Mesenteric fat pad (tissue), 1 donor: Measurements from ENCODE around the gene NXPH3. TPM values are rescaled to one million over a fixed set of nuclear protein-coding genes. Genes with fewer than 3 reads are reported as not detected.

Experiments used
- DNase-seq: peaks from one replicate; pipeline ENCODE4 v3.0.0-alpha.2; 2020; ENCODE audit warnings: low spot score
- total RNA-seq: library from RNA; stranded (reverse); fragmentation: NEBNext Ultra II Directional; extraction: Animal tissue kit (Norgen Biotek cat#: 25700); gene quantifications from one replicate; pipeline ENCODE4 v1.2.1, GENCODE V29; 2021
- donor health status: DM: yes; HTN: yes; CAD: no.

Gene NXPH3
- total RNA-seq, 1 donor from 2014 or later: 3.8 TPM

DNA sequence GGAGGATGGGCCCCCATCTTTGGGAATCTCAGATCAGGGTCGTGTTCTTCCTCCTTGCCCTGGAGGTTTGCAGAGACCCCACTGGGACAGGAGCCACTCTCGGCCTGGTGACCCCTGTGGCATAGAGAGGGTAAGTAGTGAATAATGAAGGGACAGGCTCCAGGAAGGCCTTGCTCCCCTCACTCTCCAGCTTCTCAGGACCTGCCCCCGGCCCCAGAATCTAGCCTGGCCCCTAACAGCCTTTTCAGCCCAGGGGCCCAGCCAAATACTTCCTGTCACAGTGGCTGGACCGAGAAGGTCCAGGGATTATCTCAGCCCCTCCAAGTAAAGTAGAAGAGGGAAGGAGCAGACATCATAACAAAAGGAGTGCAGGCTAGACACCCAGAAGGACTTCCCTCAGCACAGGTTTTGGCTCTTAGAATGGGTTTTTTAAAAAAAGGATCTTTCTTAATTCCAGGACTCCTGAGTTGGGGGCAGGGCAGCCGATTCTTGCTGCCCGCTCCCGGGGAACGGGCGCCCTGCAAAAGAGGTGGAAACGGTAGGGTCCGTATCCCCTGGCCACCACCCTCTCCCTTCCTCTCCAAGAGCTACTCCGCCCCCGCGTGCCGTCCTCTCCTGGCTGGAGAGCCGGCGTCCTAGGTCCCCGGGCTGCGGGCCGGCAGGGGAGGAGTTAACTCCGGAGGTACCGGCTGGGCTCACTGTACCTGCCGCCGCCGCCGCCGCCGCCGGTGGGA, 559 bp upstream of the NXPH3 start:
- no peak for DNase-seq

DNA sequence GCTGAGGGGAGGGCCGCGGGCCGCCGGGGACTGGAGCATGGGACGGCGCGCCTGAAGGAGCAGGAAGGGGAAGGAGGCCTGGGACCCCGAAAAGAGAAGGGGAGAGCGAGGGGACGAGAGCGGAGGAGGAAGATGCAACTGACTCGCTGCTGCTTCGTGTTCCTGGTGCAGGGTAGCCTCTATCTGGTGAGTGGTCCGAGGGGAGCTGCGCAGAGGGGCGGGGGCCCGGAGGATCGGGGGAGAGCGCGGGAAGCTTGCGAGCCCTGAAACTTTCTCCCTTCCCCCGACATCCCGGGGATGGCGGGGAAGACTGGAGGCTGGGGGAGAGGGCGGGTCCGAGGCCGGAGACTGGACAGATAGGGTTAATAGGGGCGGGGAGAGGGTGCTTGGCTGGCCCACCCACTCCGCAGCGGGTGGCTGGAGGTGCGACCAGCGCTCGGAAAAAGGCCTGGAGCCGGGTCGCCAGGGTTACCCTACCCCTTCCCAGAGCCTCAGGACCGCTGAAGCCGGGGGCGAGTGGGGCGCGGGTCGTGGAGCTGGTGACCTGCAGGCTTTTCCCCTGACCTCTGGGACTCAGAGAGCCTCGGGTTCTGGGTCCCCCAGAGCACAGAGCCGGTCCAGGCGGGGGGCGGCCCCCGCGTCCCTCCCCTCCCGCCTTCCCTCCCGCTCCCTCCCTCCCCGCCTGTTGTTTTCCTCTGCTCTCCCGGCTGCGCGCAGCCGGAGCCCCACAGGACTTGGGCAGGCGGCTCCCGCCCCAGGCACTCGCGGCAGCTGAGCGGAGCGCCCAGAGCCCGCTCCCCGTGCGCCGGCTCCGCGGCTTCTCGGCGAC, 631 bp downstream of the NXPH3 start:
- no peak for DNase-seq

DNA sequence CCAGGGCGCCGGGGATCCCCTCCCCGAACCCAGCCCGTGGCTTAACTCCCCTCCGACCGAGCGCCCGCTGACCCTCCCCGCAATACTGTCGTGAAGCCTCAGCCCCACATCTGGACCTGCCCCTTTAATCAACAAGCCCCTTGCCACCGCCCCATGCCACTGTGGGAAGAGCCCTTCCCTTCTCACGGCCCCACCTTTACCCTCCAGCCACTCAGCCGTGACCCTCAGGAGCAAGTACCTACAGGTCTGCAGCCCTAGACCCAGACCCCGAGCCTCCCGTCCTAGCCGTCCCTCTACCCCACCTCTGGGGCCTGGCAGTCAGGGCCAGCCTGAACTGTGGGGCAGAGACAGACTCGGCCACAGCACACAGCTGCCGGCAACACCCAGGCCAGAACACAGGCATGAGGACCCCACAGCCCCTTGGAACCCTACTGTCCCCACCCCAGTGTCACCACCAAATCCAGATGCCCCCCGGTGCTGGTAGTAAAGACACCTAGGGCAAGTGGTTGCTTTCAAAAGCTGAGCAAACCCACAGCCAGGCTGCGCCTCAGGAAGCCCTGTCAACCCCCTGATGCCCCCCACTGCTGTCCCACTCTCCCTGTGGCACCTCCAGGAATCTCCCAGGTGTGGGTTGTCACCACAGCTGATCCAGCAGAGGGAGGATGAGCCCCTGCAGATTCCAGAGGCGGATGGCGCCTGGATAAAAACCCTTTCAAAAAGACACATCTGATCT, 1.4 kb downstream of the NXPH3 start:
- DNase-seq: no peak

DNA sequence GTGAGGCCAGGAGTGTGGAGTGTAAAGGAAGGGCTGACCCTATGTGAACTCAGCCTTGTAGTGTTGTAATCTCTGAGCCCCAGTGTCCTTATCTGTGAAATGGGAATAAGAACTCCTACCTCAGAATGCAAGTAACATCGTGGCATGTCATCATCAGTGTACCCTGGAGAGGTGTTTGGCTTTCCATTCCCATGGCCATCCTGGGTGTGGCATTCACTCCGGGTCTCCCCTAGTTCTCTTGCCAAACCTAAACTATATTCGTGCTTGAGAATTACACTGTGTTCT, 1.9 kb downstream of the NXPH3 start:
- no peak for DNase-seq

DNA sequence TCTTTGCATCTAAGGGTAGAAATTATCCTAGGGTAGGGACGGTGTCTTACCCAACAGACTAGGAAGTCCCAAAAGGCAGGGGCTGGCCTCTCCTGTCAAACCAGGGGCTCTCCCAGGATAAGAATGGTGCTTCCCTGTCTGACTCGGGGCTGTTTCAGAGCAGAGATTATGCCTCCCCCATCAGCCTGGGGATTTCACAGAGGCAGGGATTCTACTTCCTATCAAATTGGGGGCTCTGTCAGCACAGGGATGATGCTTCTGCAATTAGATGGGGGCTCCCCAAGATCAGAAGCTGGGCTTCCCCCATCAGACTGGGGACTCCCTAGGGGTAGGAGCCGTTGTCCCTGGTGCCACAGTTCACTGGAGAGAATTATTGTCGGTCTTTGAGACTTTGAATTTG, 2.3 kb downstream of the NXPH3 start:
- DNase-seq: no peak

DNA sequence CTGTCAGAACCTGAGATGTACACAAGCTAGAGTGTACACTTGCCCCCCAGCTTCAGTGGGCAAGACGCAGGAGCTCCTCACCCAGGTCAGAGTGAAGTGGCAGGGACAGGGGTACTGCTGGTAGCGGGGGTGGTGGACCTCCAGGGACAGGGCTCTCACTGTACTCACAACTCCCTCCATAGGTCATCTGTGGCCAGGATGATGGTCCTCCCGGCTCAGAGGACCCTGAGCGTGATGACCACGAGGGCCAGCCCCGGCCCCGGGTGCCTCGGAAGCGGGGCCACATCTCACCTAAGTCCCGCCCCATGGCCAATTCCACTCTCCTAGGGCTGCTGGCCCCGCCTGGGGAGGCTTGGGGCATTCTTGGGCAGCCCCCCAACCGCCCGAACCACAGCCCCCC, 2.7 kb downstream of the NXPH3 start:
- DNase-seq: no peak

DNA sequence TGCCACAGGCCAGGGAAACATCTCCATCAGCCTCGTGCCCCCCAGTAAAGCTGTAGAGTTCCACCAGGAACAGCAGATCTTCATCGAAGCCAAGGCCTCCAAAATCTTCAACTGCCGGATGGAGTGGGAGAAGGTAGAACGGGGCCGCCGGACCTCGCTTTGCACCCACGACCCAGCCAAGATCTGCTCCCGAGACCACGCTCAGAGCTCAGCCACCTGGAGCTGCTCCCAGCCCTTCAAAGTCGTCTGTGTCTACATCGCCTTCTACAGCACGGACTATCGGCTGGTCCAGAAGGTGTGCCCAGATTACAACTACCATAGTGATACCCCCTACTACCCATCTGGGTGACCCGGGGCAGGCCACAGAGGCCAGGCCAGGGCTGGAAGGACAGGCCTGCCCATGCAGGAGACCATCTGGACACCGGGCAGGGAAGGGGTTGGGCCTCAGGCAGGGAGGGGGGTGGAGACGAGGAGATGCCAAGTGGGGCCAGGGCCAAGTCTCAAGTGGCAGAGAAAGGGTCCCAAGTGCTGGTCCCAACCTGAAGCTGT, 3.4 kb downstream of the NXPH3 start:
- DNase-seq: no peak

DNA sequence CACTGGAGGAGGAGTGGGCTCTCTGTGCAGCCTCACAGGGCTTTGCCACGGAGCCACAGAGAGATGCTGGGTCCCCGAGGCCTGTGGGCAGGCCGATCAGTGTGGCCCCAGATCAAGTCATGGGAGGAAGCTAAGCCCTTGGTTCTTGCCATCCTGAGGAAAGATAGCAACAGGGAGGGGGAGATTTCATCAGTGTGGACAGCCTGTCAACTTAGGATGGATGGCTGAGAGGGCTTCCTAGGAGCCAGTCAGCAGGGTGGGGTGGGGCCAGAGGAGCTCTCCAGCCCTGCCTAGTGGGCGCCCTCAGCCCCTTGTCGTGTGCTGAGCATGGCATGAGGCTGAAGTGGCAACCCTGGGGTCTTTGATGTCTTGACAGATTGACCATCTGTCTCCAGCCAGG, 3.9 kb downstream of the NXPH3 start:
- DNase-seq: no peak

DNA sequence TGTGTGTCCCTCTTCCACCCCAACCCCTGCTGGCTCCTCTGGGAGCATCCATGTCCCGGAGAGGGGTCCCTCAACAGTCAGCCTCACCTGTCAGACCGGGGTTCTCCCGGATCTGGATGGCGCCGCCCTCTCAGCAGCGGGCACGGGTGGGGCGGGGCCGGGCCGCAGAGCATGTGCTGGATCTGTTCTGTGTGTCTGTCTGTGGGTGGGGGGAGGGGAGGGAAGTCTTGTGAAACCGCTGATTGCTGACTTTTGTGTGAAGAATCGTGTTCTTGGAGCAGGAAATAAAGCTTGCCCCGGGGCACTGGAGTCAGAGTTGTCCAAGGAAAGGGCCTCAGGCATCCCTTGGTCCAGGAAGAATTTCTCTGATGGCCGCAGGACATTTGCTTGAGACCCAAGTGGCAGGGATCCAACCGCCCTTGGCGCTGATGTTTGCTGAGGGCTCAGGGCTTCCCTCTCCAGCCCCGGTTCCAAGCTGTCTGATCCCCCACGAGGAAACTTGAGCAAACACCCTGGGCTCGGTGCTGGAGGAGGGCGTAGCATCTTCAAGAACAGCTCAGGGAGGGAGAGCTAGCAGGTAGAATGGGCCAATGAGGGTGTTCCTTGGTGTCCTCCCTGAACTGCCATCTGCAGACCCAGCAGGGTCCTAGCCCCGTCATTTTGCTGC, 4.5 kb downstream of the NXPH3 start:
- no peak for DNase-seq

DNA sequence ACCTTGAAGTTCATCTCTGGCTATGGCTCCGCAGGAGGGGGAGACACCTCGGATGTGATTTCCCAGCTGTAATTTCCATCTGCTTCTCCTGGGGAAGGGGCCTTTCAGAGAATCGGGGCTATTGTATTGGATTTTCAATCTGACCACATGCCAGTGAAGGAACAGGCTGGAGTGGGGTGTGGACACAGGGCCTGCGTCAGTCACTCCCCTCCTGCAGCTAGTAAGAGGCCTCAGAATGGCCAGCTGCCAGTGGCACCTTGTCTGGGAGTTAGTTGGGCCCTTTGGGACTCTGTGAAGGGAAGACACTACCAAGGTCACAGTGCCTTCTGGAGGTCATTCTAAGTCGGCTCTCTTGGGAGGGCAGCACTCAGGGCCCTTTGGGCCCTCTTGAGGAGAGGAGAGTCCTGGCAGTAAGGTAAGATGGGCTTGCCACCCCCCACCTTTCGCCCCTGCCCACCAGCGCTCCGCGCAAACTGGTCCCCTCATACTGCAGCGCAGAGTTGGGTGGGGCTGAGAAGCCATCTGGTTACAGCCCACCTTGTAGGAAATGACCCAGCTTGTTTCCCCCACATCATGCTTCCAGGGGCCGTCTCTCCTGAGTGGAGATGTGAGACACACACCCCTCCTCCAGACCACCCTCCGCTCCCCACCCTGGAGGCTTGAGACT, 5.4 kb downstream of the NXPH3 start:
- peak; percentile 77 for DNase-seq

DNA sequence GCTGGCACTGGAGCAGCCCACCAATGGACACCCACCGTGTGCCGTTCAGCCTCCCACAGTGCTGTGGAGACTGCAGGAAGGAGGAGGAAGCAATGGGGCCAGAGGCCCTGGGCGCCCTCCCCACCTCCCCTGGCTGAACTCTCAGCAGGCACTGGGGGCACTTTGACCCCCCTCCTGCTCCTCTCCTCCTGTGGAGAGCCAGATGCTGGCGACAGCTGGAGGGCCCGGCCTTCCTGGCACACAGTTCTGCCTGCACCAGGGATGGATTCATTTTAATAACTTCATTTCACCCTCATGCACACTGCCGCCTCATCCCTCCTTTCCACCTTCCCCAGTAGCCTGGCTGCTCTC, 6.0 kb downstream of the NXPH3 start:
- peak; percentile 85 for DNase-seq

DNA sequence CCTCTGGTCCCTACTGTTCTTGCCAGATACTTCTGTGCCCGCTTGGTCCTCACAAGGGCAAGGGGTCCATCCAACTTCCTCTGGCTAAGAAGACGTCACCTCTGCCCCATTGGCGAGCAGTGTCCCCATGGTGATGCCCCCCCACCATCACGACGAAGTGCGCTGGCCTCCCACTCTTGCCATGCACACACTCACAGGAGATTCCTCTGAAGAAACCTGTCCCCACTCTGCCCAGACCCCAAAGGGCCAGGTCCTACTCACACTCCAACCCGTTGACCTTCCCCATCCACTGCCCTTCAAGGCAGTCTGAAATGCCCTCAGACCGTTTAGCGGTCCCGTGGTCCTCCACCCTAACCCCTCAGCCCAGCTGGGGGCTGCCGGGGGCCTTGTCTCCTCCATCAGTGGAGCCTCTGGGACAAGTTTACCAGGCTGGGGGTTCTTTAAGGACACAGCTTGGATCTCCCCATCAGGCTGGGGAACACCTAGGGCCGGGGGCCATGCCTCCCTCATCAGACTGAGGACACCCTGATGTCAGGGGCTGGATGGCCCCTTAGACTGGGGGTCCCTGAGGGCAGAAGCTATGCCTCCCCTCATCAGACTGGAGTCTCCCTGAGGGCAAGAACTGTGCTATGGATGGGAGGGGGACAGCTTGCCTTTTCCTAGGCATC, 6.5 kb downstream of the NXPH3 start:
- DNase-seq: peak; percentile 85

DNA sequence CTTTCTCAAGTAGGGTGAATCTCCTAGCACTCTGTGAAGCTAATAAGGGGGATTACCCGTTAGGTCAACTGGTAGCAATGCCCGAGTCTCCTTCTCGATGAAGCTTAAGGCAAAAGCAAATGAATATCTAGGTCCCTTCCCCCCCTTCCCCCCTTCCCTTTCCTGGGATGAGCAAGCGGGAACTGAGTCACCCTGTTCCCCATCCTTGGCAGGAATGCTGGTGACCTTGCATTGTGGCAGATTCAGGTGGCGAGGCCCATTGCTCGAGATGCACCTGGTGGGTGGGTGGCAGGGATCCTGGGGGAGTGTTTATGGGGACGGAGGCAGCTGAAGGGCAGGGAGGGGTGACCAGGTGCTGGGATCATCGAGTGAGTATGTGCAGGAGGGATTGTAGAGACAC, 7.1 kb downstream of the NXPH3 start:
- peak; percentile 74 for DNase-seq

DNA sequence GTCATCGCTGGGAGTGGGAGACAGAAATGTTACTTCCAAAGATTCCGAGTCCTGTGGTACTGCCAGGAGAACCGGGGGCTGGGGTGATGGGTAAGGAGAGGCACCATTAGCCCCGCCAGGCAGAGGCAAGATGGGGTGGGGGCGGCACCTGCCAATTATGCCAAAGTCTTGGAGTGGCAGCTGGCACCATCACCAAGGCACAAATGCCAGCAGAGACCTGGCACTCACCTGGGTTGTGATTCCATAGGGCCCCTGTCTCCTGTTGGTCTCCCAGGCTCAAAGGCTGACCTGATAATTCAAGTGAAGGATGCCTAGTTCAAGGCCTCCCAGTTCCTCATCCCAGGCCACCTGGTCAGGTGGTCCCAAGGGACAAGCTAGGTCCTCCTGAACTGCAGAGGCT, 7.6 kb downstream of the NXPH3 start:
- DNase-seq: no peak

DNA sequence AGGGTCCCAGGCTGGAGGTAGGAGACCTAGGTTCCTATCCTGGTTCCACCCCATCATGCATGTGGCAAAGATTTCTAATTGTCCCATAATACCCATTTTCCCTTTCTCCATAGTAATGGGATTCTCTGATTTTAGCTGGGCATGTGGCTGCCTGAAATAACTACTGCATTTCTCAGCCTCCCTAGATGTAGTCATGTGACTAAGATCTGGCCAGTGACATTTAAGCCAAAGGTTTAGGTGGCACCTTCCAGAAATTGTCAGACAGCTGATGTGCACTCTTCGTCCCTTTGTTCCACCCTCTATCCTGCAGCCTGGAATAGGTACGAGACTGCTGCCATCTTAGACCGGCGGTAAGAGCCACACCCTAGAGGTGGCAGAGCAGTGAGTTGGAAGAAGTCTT, 8.2 kb downstream of the NXPH3 start:
- no peak for DNase-seq

DNA sequence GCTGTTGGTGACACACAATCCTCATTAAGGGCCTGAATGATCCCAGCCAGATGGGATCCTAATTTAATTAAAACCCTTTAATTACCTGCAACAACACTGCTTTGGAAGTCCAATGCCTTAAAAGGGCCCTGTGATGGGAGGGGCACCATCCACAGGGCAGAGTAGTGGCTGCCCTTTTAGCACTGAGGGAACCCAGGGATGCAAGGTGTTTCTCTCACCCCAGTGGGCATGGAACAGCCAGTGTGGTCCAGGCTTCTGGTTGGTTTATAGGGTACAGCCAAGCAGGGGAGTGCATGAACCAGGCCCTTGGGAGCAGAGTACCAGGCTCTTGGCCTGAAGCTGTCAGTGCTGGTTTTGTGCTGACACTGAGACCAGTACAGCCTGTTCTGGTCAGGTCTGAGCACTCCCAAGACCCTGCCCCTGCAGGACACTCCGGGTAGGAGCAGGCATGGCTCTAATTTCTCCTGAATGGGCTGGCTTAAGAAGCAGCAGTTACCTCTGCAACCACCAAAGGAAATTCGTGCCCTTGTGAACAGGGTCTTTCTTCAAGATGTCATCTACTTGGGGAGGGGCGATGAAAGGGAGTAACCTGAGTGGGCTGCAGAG, 9.9 kb downstream of the NXPH3 start:
- DNase-seq: no peak

DNA sequence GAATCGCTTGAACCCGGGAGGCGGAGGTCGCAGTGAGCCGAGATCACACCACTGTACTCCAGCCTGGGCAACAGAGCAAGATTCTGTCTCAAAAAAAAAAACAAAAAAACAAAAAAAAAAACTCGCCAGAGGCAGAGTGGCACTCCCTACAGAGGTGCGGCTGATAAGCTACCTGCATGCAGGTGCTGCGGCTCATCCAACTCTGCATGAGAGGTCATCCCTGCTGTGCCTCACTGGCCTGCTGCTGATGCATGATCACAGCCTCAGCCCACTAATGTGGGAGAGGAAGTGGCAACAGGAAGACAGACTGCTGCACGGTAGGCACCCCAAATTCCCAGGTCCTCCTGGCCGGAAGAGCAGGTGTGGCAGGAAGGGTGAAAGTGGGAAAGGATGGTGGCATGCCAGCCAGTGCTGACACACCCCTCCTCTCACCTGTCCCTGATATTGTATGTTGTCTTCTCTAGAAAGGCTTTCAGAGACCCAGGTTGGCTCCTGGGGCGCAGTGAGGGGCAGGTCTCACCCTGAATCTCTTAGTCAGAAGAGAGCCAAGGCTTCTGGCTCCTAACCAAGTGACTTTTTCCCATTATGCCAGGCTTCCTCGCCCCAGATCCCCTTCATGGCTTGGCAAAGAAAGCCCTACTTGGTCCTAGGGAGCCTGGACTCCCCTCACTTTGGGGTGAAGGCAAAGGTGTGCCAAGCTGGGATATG, 11.8 kb downstream of the NXPH3 start:
- no peak for DNase-seq

DNA sequence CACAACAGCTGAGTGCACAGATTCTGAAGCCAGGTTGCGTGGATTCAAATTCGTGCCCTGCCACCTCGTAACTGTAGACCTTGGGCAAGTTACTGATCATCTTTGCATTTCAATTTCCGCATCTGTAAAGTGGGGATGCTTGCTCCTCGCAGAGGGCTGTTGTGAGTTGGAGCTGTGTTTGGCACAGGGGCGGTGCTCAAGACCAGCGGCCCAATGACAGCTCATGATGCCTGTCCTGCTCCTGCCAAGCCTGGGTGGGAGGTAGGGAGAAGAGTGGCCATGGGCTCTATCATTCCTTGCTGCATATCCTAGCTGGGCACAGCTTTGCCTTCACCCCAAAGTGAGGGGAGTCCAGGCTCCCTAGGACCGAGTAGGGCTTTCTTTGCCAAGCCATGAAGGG, 12.6 kb downstream of the NXPH3 start:
- DNase-seq: no peak
